RWPE1 (cell line): Measurements from ENCODE around the gene CEP20.

Experiments used
- CTCF ChIA-PET: fragments of 350-600 bp; sonication (Branson Sonifier 250); formaldehyde crosslinking; extraction: SDS; loops from one replicate; lab custom pipeline; 2021; lab: Yijun Ruan, JAX
- POLR2A ChIA-PET: fragments of 400-600 bp; formaldehyde crosslinking; extraction: SDS; loops from one replicate; lab custom pipeline; 2020; ENCODE audit warnings: antibody characterized with exemption; ENCODE audit not compliant: low non-redundant PET; lab: Yijun Ruan, JAX
- DNase-seq: peaks from one replicate; pipeline ENCODE4 v3.0.0; 2012; ENCODE audit warnings: low spot score
- H3K27ac ChIP-seq: fragments of 450-650 bp; 2 replicates; pipeline ENCODE4 v1.5.1; 2017
- CTCF ChIP-seq: fragments of 450-650 bp; conservative IDR thresholded peaks from 2 replicates; pipeline ENCODE4 v1.5.1; 2017; ENCODE audit warnings: low read depth, mild to moderate bottlenecking

The CEP20 gene

GRCh38 chr16:15866451-15866850 is 22.0 kb downstream of the CEP20 start:
- no peak overlapping the region for H3K27ac ChIP-seq
- no peak for TF ChIP-seq CTCF
- CTCF ChIA-PET, result interaction anchor here (0.6 to 0.7 kb wide), 2 partner anchors 36 to 66 kb away, joined by 3 to 4 read pairs; no protein-coding TSS in a partner anchor
- POLR2A ChIA-PET, result no interaction called here
- DNase-seq, result no peak

GRCh38 chr16:15865742-15866141 is 22.7 kb downstream of the CEP20 start:
- H3K27ac ChIP-seq, result no peak overlapping the region
- ChIA-PET CTCF (interaction anchor here (0.6 to 0.7 kb wide), 2 partner anchors 35 to 66 kb away, joined by 3 to 4 read pairs; no protein-coding TSS in a partner anchor), POLR2A (no interaction called here)
- DNase-seq, result no peak
- no peak for TF ChIP-seq CTCF

- POLR2A ChIA-PET, result no interaction called here
- CTCF ChIA-PET, result no interaction called here
- no peak for TF ChIP-seq CTCF
- no peak overlapping the region for H3K27ac ChIP-seq
- DNase-seq, result no peak
These were observed 23.5 kb downstream of the CEP20 start for GRCh38 chr16:15864939-15865338.

GRCh38 chr16:15861996-15862395 is 26.4 kb downstream of the CEP20 start:
- CTCF ChIA-PET, result no interaction called here
- no peak for TF ChIP-seq CTCF
- DNase-seq, result no peak
- H3K27ac ChIP-seq, result no peak overlapping the region
- POLR2A ChIA-PET, result no interaction called here

- DNase-seq, result no peak
- no peak overlapping the region for H3K27ac ChIP-seq
- TF ChIP-seq CTCF, result no peak
- CTCF ChIA-PET, result interaction anchor here (0.9 kb wide), 1 partner anchor 15 kb away, joined by 5 read pairs; no protein-coding TSS in a partner anchor
- POLR2A ChIA-PET, result no interaction called here
These were observed 29.3 kb downstream of the CEP20 start for GRCh38 chr16:15858921-15859668.

GRCh38 chr16:15857724-15858560 is 30.5 kb downstream of the CEP20 start:
- CTCF ChIA-PET, result no interaction called here

More at GRCh38 chr16:15857724-15858560, 30.5 kb downstream of the CEP20 start:
- no peak for DNase-seq
- no peak overlapping the region for H3K27ac ChIP-seq
- POLR2A ChIA-PET, result no interaction called here
- TF ChIP-seq CTCF, result no peak
